ENCODE data around the gene GLB1L2.

GRCh38 chr11:134366254-134366653 lies 34.5 kb downstream of the GLB1L2 start:
- TF ChIP-seq CTCF (IDR thresholded peaks at IDR 0.05; ENCODE audit: low read depth, low read length) (no peak), POLR2A (IDR thresholded peaks at IDR 0.05; ENCODE audit: extremely low read depth, insufficient read length) (no peak)

All from NB4 (cell line).